K562 (cell line): Measurements from ENCODE around the gene EXOC4.

Experiments
- BACH1 ChIP-seq: fragments of 200-800 bp; sonication (Bioruptor generic); IDR thresholded peaks from 2 replicates; pipeline ENCODE4 v1.6.1; 2016; ENCODE audit warnings: missing genetic modification characterization, missing compliant biosample characterization
- CBX3 ChIP-seq, 2 experiments: IDR thresholded peaks; 1 replicate in 1 of 2; 2 replicates in 1 of 2; pipeline ENCODE4 v1.6.1; 2012; ENCODE audit warnings: inconsistent platforms in 2 of 2, low read length in 2 of 2, borderline replicate concordance in 1 of 2, control low read depth in 1 of 2
- CREB3L1 ChIP-seq: fragments of 450-650 bp; IDR thresholded peaks from 2 replicates; pipeline ENCODE4 v1.6.1; 2014; ENCODE audit warnings: low read depth, mild to moderate bottlenecking, moderate library complexity, borderline replicate concordance
- CTCF ChIP-seq, 3 experiments: IDR thresholded peaks in 2 of 3; conservative IDR thresholded peaks in 1 of 3; 2 replicates each; pipeline ENCODE4 v1.5.1; 2011 to 2012; ENCODE audit warnings: low read length in 3 of 3, mild to moderate bottlenecking in 3 of 3, control low read depth in 2 of 3, improper control_type of control experiment in 1 of 3, inconsistent platforms in 1 of 3, low read depth in 1 of 3, mixed read lengths in 1 of 3, moderate library complexity in 1 of 3; ENCODE audit not compliant: insufficient read depth in 2 of 3
- GABPA ChIP-seq: fragments of 200-800 bp; sonication (Bioruptor generic); conservative IDR thresholded peaks from 2 replicates; pipeline ENCODE4 v1.6.1; 2016; ENCODE audit warnings: low read depth, missing genetic modification characterization, missing compliant biosample characterization
- GABPB1 ChIP-seq: sonication (generic); formaldehyde crosslinking; IDR thresholded peaks from 2 replicates; pipeline ENCODE4 v1.8.0; 2022; ENCODE audit warnings: mild to moderate bottlenecking, missing genetic modification reagents
- KLF16 ChIP-seq: IDR thresholded peaks from 2 replicates; pipeline ENCODE4 v1.6.1; 2016; ENCODE audit warnings: antibody characterized with exemption
- TBL1XR1 ChIP-seq, 2 experiments: IDR thresholded peaks; 2 replicates each; pipeline ENCODE4 v1.6.1; 2012; ENCODE audit warnings: improper control_type of control experiment in 2 of 2, low read length in 2 of 2, mild to moderate bottlenecking in 1 of 2

GRCh38 chr7:133985300-133985699 is 732.4 kb downstream of the EXOC4 start:
- TF ChIP-seq GABPA (tag) (no peak), CREB3L1 (no peak), CTCF (IDR thresholded peaks at IDR 0.05 in 2 of 3, conservative IDR thresholded peaks at IDR 0.05 in 1 of 3; ENCODE audit: insufficient read depth in 2 of 3, low read depth in 1 of 3, low read length in 3 of 3) (no peak), KLF16 (no peak), TBL1XR1 (IDR thresholded peaks at IDR 0.05; ENCODE audit: low read length in 2 of 2) (no peak), CBX3 (IDR thresholded peaks at IDR 0.05; ENCODE audit: borderline replicate concordance in 1 of 2, low read length in 2 of 2) (no peak), BACH1 (no peak), GABPB1 (CRISPR knock-in tag) (no peak)
